ENCODE measurements around the gene PHF14. TPM values are rescaled to one million over a fixed set of nuclear protein-coding genes. Genes with fewer than 3 reads are reported as not detected.

PHF14 gene
- polyA plus RNA-seq, 1 donor from 2014 or later, result 139 TPM

- no peaks in the 10 kb centered on the region for H3K9me3 ChIP-seq (ENCODE audit: low read length)
- H3K9me2 ChIP-seq (ENCODE audit: insufficient read depth, low read length), result no peaks in the 10 kb centered on the region
- H3K79me2 ChIP-seq (replicated peaks; ENCODE audit: insufficient read depth, low read length), result no peaks in the 10 kb centered on the region
- TF ChIP-seq POLR2AphosphoS5 (IDR thresholded peaks at IDR 0.05) (no peak), MXI1 (conservative IDR thresholded peaks at IDR 0.05; ENCODE audit: poor library complexity, severe bottlenecking) (no peak), SMC3 (conservative IDR thresholded peaks at IDR 0.05; ENCODE audit: poor library complexity) (no peak), TAF1 (IDR thresholded peaks at IDR 0.05; ENCODE audit: low read depth) (no peak), EP300 (conservative IDR thresholded peaks at IDR 0.05; ENCODE audit: poor library complexity, severe bottlenecking) (no peak)
- no peak overlapping the region for H3K4me2 ChIP-seq (ENCODE audit: low read length)
- peaks cover 4% of the 10 kb centered on the region for H3K36me3 ChIP-seq (ENCODE audit: insufficient read depth, low read length)
- H3K4me3 ChIP-seq (ENCODE audit: low read length), result no peak overlapping the region
- no peak overlapping the region for H3K27ac ChIP-seq (ENCODE audit: low read length)
- no peak overlapping the region for H3K9ac ChIP-seq (ENCODE audit: low read length)
- no peak overlapping the region for H2AFZ ChIP-seq (ENCODE audit: low read depth, low read length)
- no peaks in the 10 kb centered on the region for H3K27me3 ChIP-seq (ENCODE audit: insufficient read depth, low read depth, low read length)
- H3F3A ChIP-seq (ENCODE audit: insufficient read depth, low read length, poor library complexity, severe bottlenecking), result no peaks in the 10 kb centered on the region
- no peaks in the 10 kb centered on the region for H4K20me1 ChIP-seq (ENCODE audit: insufficient read depth)
Observed at GRCh38 chr7:11153694-11154093, 180.0 kb downstream of the PHF14 start.

DNA sequence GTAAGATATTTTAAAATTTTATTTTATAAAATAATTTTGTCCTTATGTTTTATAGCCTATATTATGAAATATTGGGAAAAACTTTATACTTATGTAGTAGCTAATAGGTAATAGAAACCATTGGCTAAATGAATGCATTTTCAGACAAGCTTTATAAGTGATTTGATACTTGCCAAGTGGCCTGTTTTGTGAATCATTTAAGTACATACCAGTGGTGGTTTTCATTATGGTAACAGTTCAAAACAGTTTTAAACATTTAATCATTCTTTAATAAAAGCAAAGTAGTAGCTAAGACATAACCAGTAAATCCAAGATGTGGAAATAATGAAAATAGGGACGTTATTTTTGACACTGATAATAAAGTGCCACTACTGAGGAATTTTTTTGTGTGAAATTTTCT, 182.2 kb downstream of the PHF14 start:
- H3K9ac ChIP-seq (ENCODE audit: low read length), result no peak overlapping the region
- no peaks in the 10 kb centered on the region for H3K36me3 ChIP-seq (ENCODE audit: insufficient read depth, low read length)
- H4K20me1 ChIP-seq (ENCODE audit: insufficient read depth), result no peaks in the 10 kb centered on the region
- no peaks in the 10 kb centered on the region for H3K79me2 ChIP-seq (replicated peaks; ENCODE audit: insufficient read depth, low read length)
- no peak overlapping the region for H3K4me2 ChIP-seq (ENCODE audit: low read length)
- H3K27ac ChIP-seq (ENCODE audit: low read length), result no peak overlapping the region
- H2AFZ ChIP-seq (ENCODE audit: low read depth, low read length), result no peak overlapping the region
- H3K4me3 ChIP-seq (ENCODE audit: low read length), result no peak overlapping the region
- H3K27me3 ChIP-seq (ENCODE audit: insufficient read depth, low read depth, low read length), result no peaks in the 10 kb centered on the region
- no peaks in the 10 kb centered on the region for H3F3A ChIP-seq (ENCODE audit: insufficient read depth, low read length, poor library complexity, severe bottlenecking)
- H3K9me2 ChIP-seq (ENCODE audit: insufficient read depth, low read length), result no peaks in the 10 kb centered on the region
- no peaks in the 10 kb centered on the region for H3K9me3 ChIP-seq (ENCODE audit: low read length)
- TF ChIP-seq, protein P1, sequence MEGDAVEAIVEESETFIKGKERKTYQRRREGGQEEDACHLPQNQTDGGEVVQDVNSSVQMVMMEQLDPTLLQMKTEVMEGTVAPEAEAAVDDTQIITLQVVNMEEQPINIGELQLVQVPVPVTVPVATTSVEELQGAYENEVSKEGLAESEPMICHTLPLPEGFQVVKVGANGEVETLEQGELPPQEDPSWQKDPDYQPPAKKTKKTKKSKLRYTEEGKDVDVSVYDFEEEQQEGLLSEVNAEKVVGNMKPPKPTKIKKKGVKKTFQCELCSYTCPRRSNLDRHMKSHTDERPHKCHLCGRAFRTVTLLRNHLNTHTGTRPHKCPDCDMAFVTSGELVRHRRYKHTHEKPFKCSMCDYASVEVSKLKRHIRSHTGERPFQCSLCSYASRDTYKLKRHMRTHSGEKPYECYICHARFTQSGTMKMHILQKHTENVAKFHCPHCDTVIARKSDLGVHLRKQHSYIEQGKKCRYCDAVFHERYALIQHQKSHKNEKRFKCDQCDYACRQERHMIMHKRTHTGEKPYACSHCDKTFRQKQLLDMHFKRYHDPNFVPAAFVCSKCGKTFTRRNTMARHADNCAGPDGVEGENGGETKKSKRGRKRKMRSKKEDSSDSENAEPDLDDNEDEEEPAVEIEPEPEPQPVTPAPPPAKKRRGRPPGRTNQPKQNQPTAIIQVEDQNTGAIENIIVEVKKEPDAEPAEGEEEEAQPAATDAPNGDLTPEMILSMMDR (IDR thresholded peaks at IDR 0.05; ENCODE audit: poor library complexity, severe bottlenecking), result no peak
- TF ChIP-seq POLR2AphosphoS5 (IDR thresholded peaks at IDR 0.05), result no peak
- no peak for TF ChIP-seq RAD21 (conservative IDR thresholded peaks at IDR 0.05)
- no peak for TF ChIP-seq EP300 (conservative IDR thresholded peaks at IDR 0.05; ENCODE audit: poor library complexity, severe bottlenecking)
- no peak for TF ChIP-seq EZH2 (IDR thresholded peaks at IDR 0.05; ENCODE audit: borderline replicate concordance, insufficient read depth, low read length, poor library complexity, severe bottlenecking)
- TF ChIP-seq REST (IDR thresholded peaks at IDR 0.05; ENCODE audit: borderline replicate concordance), result no peak
- no peak for TF ChIP-seq TAF1 (IDR thresholded peaks at IDR 0.05; ENCODE audit: low read depth)
- TF ChIP-seq SMC3 (conservative IDR thresholded peaks at IDR 0.05; ENCODE audit: poor library complexity), result no peak
- TF ChIP-seq MXI1 (conservative IDR thresholded peaks at IDR 0.05; ENCODE audit: poor library complexity, severe bottlenecking), result no peak
